ENCODE measurements around the gene DAO.

DAO gene

GRCh38 chr12:108930756-108931155 lies 50.9 kb downstream of the DAO start:
- no peak for TF ChIP-seq CTCF (IDR thresholded peaks at IDR 0.05; ENCODE audit: low read depth, low read length)
- DNase-seq (ENCODE audit: low read depth in 2 of 2) = no peak
- H3K4me3 ChIP-seq (replicated peaks in 1 of 2; ENCODE audit: low read depth in 2 of 2, low read length in 2 of 2) = no peak overlapping the region

GRCh38 chr12:108933949-108934348 lies 54.1 kb downstream of the DAO start:
- peak in 1 of 2 donors; percentile 1 for DNase-seq (ENCODE audit: low read depth in 2 of 2)
- no peak overlapping the region for H3K4me3 ChIP-seq (replicated peaks in 1 of 2; ENCODE audit: low read depth in 2 of 2, low read length in 2 of 2)
- no peak for TF ChIP-seq CTCF (IDR thresholded peaks at IDR 0.05; ENCODE audit: low read depth, low read length)

GRCh38 chr12:108935159-108935763 lies 55.4 kb downstream of the DAO start:
- H3K4me3 ChIP-seq (replicated peaks in 1 of 2; ENCODE audit: low read depth in 2 of 2, low read length in 2 of 2) = no peak overlapping the region
- TF ChIP-seq CTCF (IDR thresholded peaks at IDR 0.05; ENCODE audit: low read depth, low read length) = no peak
- DNase-seq (ENCODE audit: low read depth in 2 of 2) = no peak

- no peak for TF ChIP-seq CTCF (IDR thresholded peaks at IDR 0.05; ENCODE audit: low read depth, low read length)
- no peak overlapping the region for H3K4me3 ChIP-seq (replicated peaks in 1 of 2; ENCODE audit: low read depth in 2 of 2, low read length in 2 of 2)
- DNase-seq (ENCODE audit: low read depth in 2 of 2) = no peak
Measured at GRCh38 chr12:108938247-108938924, 58.5 kb downstream of the DAO start.

GRCh38 chr12:108939594-108939993 lies 59.7 kb downstream of the DAO start:
- no peak overlapping the region for H3K4me3 ChIP-seq (replicated peaks in 1 of 2; ENCODE audit: low read depth in 2 of 2, low read length in 2 of 2)
- TF ChIP-seq CTCF (IDR thresholded peaks at IDR 0.05; ENCODE audit: low read depth, low read length) = no peak
- DNase-seq (ENCODE audit: low read depth in 2 of 2) = peak; percentile 20 to 26

GRCh38 chr12:108940138-108940537 lies 60.2 kb downstream of the DAO start:
- H3K4me3 ChIP-seq (replicated peaks in 1 of 2; ENCODE audit: low read depth in 2 of 2, low read length in 2 of 2) = no peak overlapping the region
- DNase-seq (ENCODE audit: low read depth in 2 of 2) = no peak
- TF ChIP-seq CTCF (IDR thresholded peaks at IDR 0.05; ENCODE audit: low read depth, low read length) = no peak
